Measurements from ENCODE around the gene FBXW8. TPM values are rescaled to one million over a fixed set of nuclear protein-coding genes. Genes with fewer than 3 reads are reported as not detected.

FBXW8 gene
- total and polyA plus RNA-seq, 4 donors, result 1.9 to 7.1 (median 4.9) TPM

GRCh38 chr12:117035287-117035686, 124.5 kb downstream of the FBXW8 start:
- Histone ChIP-seq H3K9me3 (ENCODE audit: control insufficient read depth in 4 of 4, low read length in 3 of 4) (no peaks in the 10 kb centered on the region), H3K36me3 (ENCODE audit: control insufficient read depth in 4 of 4, insufficient read depth in 3 of 4, low read depth in 1 of 4, low read length in 3 of 4) (peaks cover 0 to under 1% (median 0%) of the 10 kb centered on the region in 4 donors), H3K27ac (ENCODE audit: low read depth in 1 of 2, low read length in 2 of 2) (no peak overlapping the region), H3K4me1 (ENCODE audit: control insufficient read depth in 4 of 4, insufficient read depth in 4 of 4, low read length in 3 of 4) (no peaks in the 10 kb centered on the region), H3K9ac (ENCODE audit: low read depth in 1 of 2, low read length in 2 of 2) (no peak overlapping the region), H3K4me3 (ENCODE audit: low read depth in 1 of 3, low read length in 3 of 3) (no peak overlapping the region), H3K27me3 (ENCODE audit: control insufficient read depth in 4 of 4, insufficient read depth in 4 of 4, low read length in 3 of 4) (peaks cover 0 to 5% (median 0%) of the 10 kb centered on the region in 4 donors)
- no peak for DNase-seq (ENCODE audit: low spot score)
- TF ChIP-seq TAF1 (conservative IDR thresholded peaks at IDR 0.05) (no peak), HNF4A (conservative IDR thresholded peaks at IDR 0.05) (no peak), NR2F2 (IDR thresholded peaks at IDR 0.05) (no peak), RAD21 (IDR thresholded peaks at IDR 0.05) (no peak), GABPA (IDR thresholded peaks at IDR 0.05 in 1 of 2, conservative IDR thresholded peaks at IDR 0.05 in 1 of 2) (no peak), HNF4G (IDR thresholded peaks at IDR 0.05) (no peak)
- TF ChIP-seq, protein P1, sequence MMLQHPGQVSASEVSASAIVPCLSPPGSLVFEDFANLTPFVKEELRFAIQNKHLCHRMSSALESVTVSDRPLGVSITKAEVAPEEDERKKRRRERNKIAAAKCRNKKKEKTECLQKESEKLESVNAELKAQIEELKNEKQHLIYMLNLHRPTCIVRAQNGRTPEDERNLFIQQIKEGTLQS (IDR thresholded peaks at IDR 0.05), result no peak
- 75% methylated on average over 8 of the region's 8 CpGs for WGBS

DNA sequence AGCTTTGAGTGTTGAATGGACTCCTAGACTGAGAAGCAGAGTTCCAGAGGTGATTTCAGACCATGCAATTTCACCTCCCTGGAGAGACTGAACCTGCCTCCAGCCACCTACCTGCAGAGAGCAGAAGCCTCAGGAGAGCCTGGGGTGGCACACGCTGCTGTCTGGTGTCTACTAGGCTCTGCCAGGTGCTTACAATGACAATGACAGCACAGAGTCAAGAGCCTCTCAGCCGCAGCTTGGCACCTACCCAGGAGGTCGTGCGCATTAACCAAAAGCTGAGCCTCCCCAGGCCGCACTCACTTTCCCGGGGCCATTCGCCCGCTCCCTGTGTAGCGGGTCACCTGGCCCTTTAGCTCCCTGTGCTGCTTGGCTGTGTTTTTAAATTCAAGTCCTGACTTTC, 125.3 kb downstream of the FBXW8 start:
- Histone ChIP-seq H3K4me3 (ENCODE audit: low read depth in 1 of 3, low read length in 3 of 3) (no peak overlapping the region), H3K9me3 (ENCODE audit: control insufficient read depth in 4 of 4, low read length in 3 of 4) (no peaks in the 10 kb centered on the region), H3K4me1 (ENCODE audit: control insufficient read depth in 4 of 4, insufficient read depth in 4 of 4, low read length in 3 of 4) (no peaks in the 10 kb centered on the region), H3K9ac (ENCODE audit: low read depth in 1 of 2, low read length in 2 of 2) (no peak overlapping the region), H3K36me3 (ENCODE audit: control insufficient read depth in 4 of 4, insufficient read depth in 3 of 4, low read depth in 1 of 4, low read length in 3 of 4) (no peaks in the 10 kb centered on the region), H3K27me3 (ENCODE audit: control insufficient read depth in 4 of 4, insufficient read depth in 4 of 4, low read length in 3 of 4) (peaks cover 0 to 5% (median 0%) of the 10 kb centered on the region in 4 donors), H3K27ac (ENCODE audit: low read depth in 1 of 2, low read length in 2 of 2) (no peak overlapping the region)
- no peak for DNase-seq (ENCODE audit: low spot score)
- 90% methylated on average over 9 of the region's 9 CpGs for WGBS
- TF ChIP-seq HNF4A (conservative IDR thresholded peaks at IDR 0.05), result no peak
- no peak for TF ChIP-seq RXRA (IDR thresholded peaks at IDR 0.05)
- TF ChIP-seq FOXA1 (IDR thresholded peaks at IDR 0.05), result no peak
- TF ChIP-seq, protein P2, sequence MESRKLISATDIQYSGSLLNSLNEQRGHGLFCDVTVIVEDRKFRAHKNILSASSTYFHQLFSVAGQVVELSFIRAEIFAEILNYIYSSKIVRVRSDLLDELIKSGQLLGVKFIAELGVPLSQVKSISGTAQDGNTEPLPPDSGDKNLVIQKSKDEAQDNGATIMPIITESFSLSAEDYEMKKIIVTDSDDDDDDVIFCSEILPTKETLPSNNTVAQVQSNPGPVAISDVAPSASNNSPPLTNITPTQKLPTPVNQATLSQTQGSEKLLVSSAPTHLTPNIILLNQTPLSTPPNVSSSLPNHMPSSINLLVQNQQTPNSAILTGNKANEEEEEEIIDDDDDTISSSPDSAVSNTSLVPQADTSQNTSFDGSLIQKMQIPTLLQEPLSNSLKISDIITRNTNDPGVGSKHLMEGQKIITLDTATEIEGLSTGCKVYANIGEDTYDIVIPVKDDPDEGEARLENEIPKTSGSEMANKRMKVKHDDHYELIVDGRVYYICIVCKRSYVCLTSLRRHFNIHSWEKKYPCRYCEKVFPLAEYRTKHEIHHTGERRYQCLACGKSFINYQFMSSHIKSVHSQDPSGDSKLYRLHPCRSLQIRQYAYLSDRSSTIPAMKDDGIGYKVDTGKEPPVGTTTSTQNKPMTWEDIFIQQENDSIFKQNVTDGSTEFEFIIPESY (IDR thresholded peaks at IDR 0.05), result no peak
- TF ChIP-seq NR2F2 (IDR thresholded peaks at IDR 0.05), result no peak
- TF ChIP-seq, protein P3, sequence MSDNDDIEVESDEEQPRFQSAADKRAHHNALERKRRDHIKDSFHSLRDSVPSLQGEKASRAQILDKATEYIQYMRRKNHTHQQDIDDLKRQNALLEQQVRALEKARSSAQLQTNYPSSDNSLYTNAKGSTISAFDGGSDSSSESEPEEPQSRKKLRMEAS (IDR thresholded peaks at IDR 0.05), result no peak
- TF ChIP-seq, protein P1 (IDR thresholded peaks at IDR 0.05), result no peak
- no peak for TF ChIP-seq FOXA2 (IDR thresholded peaks at IDR 0.05)
- TF ChIP-seq REST (IDR thresholded peaks at IDR 0.05), result no peak
- TF ChIP-seq, protein P4, sequence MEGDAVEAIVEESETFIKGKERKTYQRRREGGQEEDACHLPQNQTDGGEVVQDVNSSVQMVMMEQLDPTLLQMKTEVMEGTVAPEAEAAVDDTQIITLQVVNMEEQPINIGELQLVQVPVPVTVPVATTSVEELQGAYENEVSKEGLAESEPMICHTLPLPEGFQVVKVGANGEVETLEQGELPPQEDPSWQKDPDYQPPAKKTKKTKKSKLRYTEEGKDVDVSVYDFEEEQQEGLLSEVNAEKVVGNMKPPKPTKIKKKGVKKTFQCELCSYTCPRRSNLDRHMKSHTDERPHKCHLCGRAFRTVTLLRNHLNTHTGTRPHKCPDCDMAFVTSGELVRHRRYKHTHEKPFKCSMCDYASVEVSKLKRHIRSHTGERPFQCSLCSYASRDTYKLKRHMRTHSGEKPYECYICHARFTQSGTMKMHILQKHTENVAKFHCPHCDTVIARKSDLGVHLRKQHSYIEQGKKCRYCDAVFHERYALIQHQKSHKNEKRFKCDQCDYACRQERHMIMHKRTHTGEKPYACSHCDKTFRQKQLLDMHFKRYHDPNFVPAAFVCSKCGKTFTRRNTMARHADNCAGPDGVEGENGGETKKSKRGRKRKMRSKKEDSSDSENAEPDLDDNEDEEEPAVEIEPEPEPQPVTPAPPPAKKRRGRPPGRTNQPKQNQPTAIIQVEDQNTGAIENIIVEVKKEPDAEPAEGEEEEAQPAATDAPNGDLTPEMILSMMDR (IDR thresholded peaks at IDR 0.05; ENCODE audit: low read depth, low read length, missing input control), result no peak
- TF ChIP-seq RAD21 (IDR thresholded peaks at IDR 0.05), result no peak
- TF ChIP-seq TAF1 (conservative IDR thresholded peaks at IDR 0.05), result no peak
- TF ChIP-seq SP1 (IDR thresholded peaks at IDR 0.05), result no peak
- TF ChIP-seq JUND (IDR thresholded peaks at IDR 0.05), result no peak
- no peak for TF ChIP-seq EGR1 (IDR thresholded peaks at IDR 0.05; ENCODE audit: low read depth in 2 of 2)
- no peak for TF ChIP-seq GABPA (IDR thresholded peaks at IDR 0.05 in 1 of 2, conservative IDR thresholded peaks at IDR 0.05 in 1 of 2)
- no peak for TF ChIP-seq YY1 (IDR thresholded peaks at IDR 0.05)
- no peak for TF ChIP-seq HNF4G (IDR thresholded peaks at IDR 0.05)

Data from liver (tissue), 9 donors.